HG03457 (cell line): ENCODE measurements around the gene SH3BP1.

ENCODE experiments used
- ATAC-seq: cut with Tn5 transposase; IDR thresholded peaks from one replicate; pipeline ENCODE4 v1.9.1; 2021; ENCODE audit warnings: moderate number of reproducible peaks; ENCODE audit not compliant: unreplicated experiment

SH3BP1 gene

GRCh38 chr22:37704645-37705044, 65.2 kb downstream of the SH3BP1 start:
- no peak for ATAC-seq

DNA sequence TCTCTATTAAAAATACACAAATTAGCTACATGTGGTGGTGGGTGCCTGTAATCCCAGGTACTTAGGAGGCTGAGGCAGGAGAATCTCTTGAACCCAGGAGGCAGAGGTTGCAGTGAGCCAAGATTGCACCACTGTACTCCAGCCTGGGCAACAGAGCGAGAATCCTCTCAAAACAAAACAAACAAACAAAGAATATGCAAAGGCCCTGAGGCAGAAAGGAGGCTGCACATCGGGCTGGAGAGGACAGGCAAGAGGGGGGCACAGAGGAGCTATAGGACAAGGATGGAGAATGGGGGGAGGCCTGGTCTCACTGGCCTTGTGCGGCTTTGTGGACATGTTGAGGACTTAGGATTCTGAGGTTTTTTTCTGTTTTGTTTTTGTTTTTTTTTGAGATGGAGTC, 65.7 kb downstream of the SH3BP1 start:
- ATAC-seq = no peak
